HFF-Myc (cell line): Measurements from ENCODE around the gene RNF157.
A peak's percentile ranks its signal among the peaks of the same experiment; 100 is the strongest.

ENCODE experiments used
- DNase-seq: peaks from one replicate; pipeline ENCODE4 v3.0.0-alpha.2; 2011; ENCODE audit warnings: low read depth; ENCODE audit errors: extremely low read depth
- H3K4me3 ChIP-seq: replicated peaks from 2 replicates; pipeline ENCODE4 v1.5.1; 2011; ENCODE audit warnings: low read depth, mild to moderate bottlenecking, control low read depth, low read length
- TF ChIP-seq, protein P1 (sequence below): IDR thresholded peaks from 2 replicates; pipeline ENCODE4 v1.5.1; 2012; ENCODE audit warnings: mild to moderate bottlenecking, low read depth, low read length, control low read depth; ENCODE audit errors: missing control alignments

The RNF157 gene

DNA sequence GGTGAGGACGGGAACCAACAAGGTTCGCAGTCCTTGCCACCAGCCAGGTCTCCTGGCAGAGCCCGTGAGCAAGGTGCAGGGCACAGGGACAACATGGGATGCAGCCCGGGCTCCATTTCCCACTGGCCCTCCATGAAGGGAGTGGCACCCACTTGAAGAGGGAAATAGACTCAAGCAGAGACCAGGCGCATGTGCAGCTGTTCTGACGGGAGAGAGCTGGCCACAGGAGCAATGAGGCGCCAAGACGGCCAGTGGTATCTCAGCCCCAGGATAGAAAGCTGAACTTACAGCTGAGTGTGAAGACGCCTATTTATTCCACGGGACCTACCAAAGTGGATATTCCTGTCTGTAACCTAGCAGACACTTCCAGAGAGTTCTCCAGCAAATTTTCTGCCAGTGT, 91.1 kb downstream of the RNF157 start:
- TF ChIP-seq, protein P1, sequence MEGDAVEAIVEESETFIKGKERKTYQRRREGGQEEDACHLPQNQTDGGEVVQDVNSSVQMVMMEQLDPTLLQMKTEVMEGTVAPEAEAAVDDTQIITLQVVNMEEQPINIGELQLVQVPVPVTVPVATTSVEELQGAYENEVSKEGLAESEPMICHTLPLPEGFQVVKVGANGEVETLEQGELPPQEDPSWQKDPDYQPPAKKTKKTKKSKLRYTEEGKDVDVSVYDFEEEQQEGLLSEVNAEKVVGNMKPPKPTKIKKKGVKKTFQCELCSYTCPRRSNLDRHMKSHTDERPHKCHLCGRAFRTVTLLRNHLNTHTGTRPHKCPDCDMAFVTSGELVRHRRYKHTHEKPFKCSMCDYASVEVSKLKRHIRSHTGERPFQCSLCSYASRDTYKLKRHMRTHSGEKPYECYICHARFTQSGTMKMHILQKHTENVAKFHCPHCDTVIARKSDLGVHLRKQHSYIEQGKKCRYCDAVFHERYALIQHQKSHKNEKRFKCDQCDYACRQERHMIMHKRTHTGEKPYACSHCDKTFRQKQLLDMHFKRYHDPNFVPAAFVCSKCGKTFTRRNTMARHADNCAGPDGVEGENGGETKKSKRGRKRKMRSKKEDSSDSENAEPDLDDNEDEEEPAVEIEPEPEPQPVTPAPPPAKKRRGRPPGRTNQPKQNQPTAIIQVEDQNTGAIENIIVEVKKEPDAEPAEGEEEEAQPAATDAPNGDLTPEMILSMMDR, result no peak

DNA sequence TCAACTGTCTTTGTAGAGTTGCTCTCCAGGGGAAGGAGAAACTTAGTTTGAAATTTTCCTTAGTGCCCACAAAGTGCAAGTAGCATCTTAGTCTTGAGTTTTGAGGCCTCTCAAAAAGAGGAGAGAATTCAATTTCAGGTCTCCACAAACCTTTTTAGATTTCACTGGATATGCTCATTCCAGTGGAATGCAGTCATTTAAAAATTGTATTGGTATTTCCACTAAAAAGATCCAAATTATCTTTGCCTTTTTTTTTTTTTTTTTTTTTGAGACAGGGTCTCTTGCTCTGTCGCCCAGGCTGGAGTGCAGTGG, 92.3 kb downstream of the RNF157 start:
- no peak overlapping the region for H3K4me3 ChIP-seq
- DNase-seq, result no peak
- TF ChIP-seq, protein P1, result no peak

More for the DNA sequence above, 91.1 kb downstream of the RNF157 start:
- no peak for DNase-seq
- H3K4me3 ChIP-seq, result no peak overlapping the region

DNA sequence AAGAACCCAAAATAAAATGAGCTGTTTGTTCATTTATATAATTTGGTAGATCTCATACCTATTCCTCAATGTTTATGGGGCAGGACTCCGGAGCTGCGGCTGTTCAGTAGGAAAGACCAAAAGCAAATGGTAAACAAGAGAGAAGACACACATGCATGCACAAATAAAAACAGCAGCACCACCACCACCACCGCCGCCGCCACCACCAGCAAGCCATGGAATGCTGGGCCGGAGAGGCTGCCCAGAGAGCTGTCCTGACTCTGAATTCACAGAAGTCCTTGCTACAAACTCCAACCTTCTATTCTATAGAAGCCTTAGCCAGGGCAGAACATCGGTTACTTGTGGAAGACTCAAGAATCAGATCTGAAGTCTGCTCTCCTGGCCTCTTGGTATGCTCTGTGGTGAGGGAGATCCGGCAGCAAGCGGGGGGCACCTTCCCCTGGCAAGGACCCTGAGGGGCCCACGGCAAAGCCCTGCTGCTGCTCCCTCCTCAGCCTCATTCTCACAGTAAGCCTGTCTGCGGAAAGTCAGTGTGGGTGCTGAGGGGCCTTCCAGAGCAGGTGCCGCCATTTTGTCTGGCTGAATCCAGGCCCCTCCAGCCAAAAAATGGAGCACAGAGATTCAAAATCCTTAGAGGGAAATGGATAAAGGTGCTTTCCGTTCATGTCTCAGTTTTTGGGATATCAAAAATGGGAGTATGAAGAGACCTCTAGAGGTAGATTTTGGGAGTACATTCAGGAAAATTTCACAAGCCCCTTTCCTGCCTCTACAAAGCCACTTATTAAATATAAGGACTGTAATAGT, 92.9 kb downstream of the RNF157 start:
- no peak for DNase-seq
- no peak overlapping the region for H3K4me3 ChIP-seq
- TF ChIP-seq, protein P1, result peak; percentile 48

DNA sequence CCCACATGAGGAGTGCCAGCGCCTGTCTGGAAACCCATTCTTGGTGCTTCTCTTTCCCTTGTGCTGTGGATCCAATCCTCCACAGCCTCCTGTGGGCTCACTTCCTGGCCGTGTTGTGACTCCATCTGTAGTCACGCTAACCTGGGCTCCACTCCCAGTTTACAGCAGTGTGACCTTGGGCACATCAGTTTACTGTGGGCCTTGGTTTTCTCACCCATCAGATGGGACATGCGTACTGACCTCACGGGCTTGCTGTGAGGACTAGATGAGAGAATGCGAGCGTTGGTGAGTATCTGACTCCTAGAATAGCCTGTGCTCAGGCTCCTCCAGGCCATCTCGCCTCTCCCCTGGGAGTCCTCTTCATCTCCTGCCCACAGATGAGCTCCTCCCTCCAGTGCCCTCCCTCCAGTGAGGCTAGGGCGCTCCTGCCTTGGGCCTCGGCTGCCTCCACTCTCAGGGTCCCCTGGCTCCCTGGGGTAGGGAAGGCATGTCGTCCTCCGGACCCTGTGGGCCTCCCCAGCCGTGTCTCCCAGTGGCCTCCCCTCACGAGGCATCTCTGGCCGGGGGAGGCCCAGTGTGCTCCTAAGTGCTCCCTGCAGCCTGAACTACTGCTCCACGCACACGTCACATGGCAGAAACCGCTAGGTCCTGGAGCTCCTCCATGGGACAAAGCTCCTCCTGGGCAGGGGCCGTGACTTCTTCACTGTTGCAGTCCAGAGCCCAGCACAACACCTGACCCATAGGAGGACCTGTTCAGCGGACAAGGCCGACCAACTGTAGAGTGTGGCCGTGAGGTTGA, 94.0 kb downstream of the RNF157 start:
- H3K4me3 ChIP-seq, result no peak overlapping the region
- no peak for DNase-seq
- TF ChIP-seq, protein P1, result no peak

DNA sequence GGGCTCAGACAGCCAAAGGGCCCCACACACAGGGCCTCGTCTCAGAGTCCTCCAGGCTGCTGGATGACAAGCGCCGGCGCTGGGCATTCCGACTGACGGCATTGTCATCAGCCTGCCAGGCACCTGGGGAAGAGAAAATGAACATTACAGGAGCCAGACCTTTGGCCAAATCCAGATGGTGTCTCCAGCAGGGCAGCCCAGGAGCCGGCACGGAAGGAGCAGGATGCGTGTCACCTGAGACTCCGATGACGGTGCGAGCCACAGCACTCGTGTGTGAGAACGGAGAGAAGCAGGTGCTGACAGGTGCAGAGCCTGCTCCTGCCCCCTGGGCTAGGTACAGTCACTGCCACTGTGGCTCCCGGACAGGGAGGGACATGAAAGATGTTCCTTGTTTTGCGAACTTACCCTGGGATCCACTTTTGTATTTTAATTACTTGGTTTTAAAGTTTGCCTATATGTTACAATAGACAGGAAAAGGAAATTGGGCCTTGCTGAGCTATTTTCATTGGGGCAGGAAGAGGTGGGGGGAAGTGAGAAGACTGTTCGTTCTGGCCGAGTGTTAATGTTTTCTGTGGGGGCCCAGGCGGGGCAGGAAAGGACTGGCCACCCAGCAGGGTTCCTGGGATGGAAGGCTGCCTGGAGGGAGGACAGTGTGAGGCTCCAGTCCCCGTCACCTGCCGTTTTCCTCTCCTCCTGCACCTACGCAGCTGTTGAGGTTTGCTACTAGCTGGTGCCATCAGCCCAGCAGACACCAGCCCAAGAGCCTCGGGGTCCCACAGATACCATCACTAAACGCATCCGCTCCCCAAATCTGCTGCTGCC, 94.9 kb downstream of the RNF157 start:
- no peak overlapping the region for H3K4me3 ChIP-seq
- TF ChIP-seq, protein P1, result no peak

DNA sequence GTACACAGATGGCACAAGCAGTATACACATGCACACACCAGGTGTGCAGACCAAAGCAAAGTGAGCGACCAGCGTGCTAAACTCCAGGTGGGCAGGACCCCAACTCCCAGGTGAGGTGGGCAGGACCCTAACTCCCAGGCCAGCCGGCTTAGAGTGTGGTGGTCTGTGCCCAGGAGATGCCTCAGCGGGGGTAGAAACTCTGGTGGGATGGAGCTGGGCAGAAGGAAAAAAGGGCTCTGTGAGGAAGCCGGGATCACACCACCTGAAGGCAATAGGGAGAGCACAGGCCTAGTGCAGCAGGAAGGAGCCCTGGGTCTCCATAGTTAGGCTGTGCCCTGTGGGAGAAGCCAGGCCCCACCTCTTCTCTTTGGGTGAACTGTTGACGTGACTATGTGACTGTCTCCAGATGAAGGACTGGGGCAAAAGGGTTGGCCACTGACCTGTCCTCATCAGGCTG, 97.7 kb downstream of the RNF157 start:
- DNase-seq, result no peak
- H3K4me3 ChIP-seq, result no peak overlapping the region
- TF ChIP-seq, protein P1, result no peak

More for the DNA sequence above, 94.9 kb downstream of the RNF157 start:
- DNase-seq, result no peak
